ENCODE results near the gene ACTR3C.

DNA sequence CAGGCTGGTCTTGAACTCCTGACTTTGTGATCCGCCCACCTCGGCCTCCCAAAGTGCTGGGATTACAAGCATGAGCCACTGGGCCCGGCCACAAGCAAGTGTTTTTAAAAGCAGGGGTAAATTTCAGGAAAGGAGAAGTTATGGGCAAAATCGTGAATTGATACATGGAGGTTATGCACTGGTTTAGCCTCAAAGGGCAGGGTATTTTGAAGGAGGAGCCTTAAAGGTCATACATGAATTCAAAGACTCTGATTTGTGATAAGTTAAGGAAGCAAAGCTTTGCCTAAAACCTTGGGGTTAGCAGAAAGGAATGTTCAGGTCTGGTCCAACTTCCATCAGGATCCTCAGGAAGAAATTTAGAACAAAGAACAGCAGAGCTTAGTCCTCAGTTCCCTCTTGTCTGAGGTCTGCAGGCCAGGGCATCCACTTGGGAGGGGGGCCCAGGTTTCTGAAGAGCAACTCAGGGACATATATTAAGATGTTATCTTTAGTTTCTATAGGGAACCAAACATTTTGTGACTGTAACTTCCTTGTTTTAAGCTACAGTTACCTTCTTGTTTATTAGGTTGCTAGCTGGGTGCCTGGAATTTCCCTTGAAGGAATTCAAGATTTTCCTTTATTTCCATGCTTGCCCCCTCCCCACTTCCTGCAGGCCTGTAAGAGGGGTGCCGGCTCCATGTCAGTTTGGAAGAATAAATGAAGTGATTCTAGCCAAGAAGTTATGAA, 42.5 kb upstream of the ACTR3C start:
- TF ChIP-seq, protein P1, sequence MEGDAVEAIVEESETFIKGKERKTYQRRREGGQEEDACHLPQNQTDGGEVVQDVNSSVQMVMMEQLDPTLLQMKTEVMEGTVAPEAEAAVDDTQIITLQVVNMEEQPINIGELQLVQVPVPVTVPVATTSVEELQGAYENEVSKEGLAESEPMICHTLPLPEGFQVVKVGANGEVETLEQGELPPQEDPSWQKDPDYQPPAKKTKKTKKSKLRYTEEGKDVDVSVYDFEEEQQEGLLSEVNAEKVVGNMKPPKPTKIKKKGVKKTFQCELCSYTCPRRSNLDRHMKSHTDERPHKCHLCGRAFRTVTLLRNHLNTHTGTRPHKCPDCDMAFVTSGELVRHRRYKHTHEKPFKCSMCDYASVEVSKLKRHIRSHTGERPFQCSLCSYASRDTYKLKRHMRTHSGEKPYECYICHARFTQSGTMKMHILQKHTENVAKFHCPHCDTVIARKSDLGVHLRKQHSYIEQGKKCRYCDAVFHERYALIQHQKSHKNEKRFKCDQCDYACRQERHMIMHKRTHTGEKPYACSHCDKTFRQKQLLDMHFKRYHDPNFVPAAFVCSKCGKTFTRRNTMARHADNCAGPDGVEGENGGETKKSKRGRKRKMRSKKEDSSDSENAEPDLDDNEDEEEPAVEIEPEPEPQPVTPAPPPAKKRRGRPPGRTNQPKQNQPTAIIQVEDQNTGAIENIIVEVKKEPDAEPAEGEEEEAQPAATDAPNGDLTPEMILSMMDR (IDR thresholded peaks at IDR 0.05): no peak
- TF ChIP-seq POLR2AphosphoS5 (IDR thresholded peaks at IDR 0.05) (no peak), POLR2A (IDR thresholded peaks at IDR 0.05) (no peak)
